ENCODE measurements around the gene PRKAA1.
"Not testable (repeated sequence)": the region's sequence is repeated elsewhere in the genome, so short reads cannot be mapped to it uniquely, and the experiment has no call there.

Gene PRKAA1

GRCh38 chr5:40779561-40779960, 18.6 kb downstream of the PRKAA1 start:
- no peak for DNase-seq

- DNase-seq = no peak
Observed at GRCh38 chr5:40778133-40778532, 20.0 kb downstream of the PRKAA1 start.

GRCh38 chr5:40776658-40776977, 21.6 kb downstream of the PRKAA1 start:
- no peak for DNase-seq

GRCh38 chr5:40775846-40776657, 22.1 kb downstream of the PRKAA1 start:
- DNase-seq = no peak

- DNase-seq = no peak
Observed at GRCh38 chr5:40775085-40775845, 22.9 kb downstream of the PRKAA1 start.

- no peak for DNase-seq
Observed at GRCh38 chr5:40774623-40775022, 23.6 kb downstream of the PRKAA1 start.

GRCh38 chr5:40770764-40771163, 27.4 kb downstream of the PRKAA1 start:
- DNase-seq = no peak

- DNase-seq = no peak
Observed at GRCh38 chr5:40762705-40763104, 35.5 kb downstream of the PRKAA1 start.

GRCh38 chr5:40757400-40757799, 40.8 kb downstream of the PRKAA1 start:
- no peak for DNase-seq

- peak; percentile 93 to 95 for DNase-seq
Observed at GRCh38 chr5:40755407-40756365, 42.5 kb downstream of the PRKAA1 start, which contains the start of gene TTC33. TTC33 (minus strand) TSS chr5:40755961; CDS start chr5:40747018, 8,943 bp downstream.

- peak; percentile 58 to 87 for DNase-seq
Observed at GRCh38 chr5:40755093-40755406, 43.1 kb downstream of the PRKAA1 start.

- no peak for DNase-seq
Observed at GRCh38 chr5:40754381-40755092, 43.6 kb downstream of the PRKAA1 start.

- DNase-seq = no peak
Observed at GRCh38 chr5:40746703-40747102, 51.5 kb downstream of the PRKAA1 start.

- no peak for DNase-seq
Observed at GRCh38 chr5:40743771-40744170, 54.4 kb downstream of the PRKAA1 start.

- no peak for DNase-seq
Observed at GRCh38 chr5:40738502-40738901, 59.7 kb downstream of the PRKAA1 start.

GRCh38 chr5:40736103-40736875, 61.9 kb downstream of the PRKAA1 start:
- DNase-seq = peak in 1 of 2 donors; percentile 48

GRCh38 chr5:40735609-40736008, 62.6 kb downstream of the PRKAA1 start:
- no peak for DNase-seq

GRCh38 chr5:40734986-40735385, 63.2 kb downstream of the PRKAA1 start:
- DNase-seq = no peak

- DNase-seq = no peak
Observed at GRCh38 chr5:40733879-40734563, 64.2 kb downstream of the PRKAA1 start.

GRCh38 chr5:40733434-40733833, 64.7 kb downstream of the PRKAA1 start:
- no peak for DNase-seq

- not testable (repeated sequence) for DNase-seq
Observed at GRCh38 chr5:40722497-40722911, 75.7 kb downstream of the PRKAA1 start.
